ENCODE results near the gene ATG14.
"Not testable (repeated sequence)": the region's sequence is repeated elsewhere in the genome, so short reads cannot be mapped to it uniquely, and the experiment has no call there.

The ATG14 gene

GRCh38 chr14:55386037-55386808 is 25.4 kb downstream of the ATG14 start:
- WGBS = 95% methylated on average over 5 of the region's 6 CpGs
- Histone ChIP-seq H2AFZ (ENCODE audit: low read depth, low read length) (no peak overlapping the region), H2BK12ac (ENCODE audit: low read length in 2 of 2) (peak overlapping the region in 1 of 2 experiments; percentile 24)

GRCh38 chr14:55384536-55384935 is 27.1 kb downstream of the ATG14 start:
- Histone ChIP-seq H3K23ac (ENCODE audit: low read length in 2 of 2) (no peak overlapping the region), H2BK12ac (ENCODE audit: low read length in 2 of 2) (no peak overlapping the region), H3K36me3 (ENCODE audit: control insufficient read depth in 1 of 2, insufficient read depth in 2 of 2, low read depth in 1 of 2, low read length in 2 of 2) (peaks cover 15 to 89% of the 10 kb centered on the region in 2 experiments), H3K14ac (ENCODE audit: low read length in 2 of 2) (no peak overlapping the region), H2BK15ac (ENCODE audit: low read depth, poor library complexity, severe bottlenecking) (no peak overlapping the region), H4K8ac (ENCODE audit: low read length) (no peak overlapping the region), H3K79me1 (replicated peaks; ENCODE audit: low read length, poor library complexity, severe bottlenecking) (peaks cover 12% of the 10 kb centered on the region), H2AK5ac (ENCODE audit: low read length, severe bottlenecking) (no peak overlapping the region), H3K27ac (ENCODE audit: low read length, poor library complexity, severe bottlenecking) (no peak overlapping the region), H3K9ac (ENCODE audit: low read length) (no peak overlapping the region), H3K9me3 (ENCODE audit: control insufficient read depth, low read length) (no peaks in the 10 kb centered on the region), H3K18ac (ENCODE audit: low read depth in 1 of 2, low read length in 2 of 2) (no peak overlapping the region), H3K4ac (ENCODE audit: low read depth in 1 of 2, low read length in 2 of 2) (no peak overlapping the region), H2AFZ (ENCODE audit: low read depth, low read length) (no peak overlapping the region), H2BK5ac (ENCODE audit: low read depth, low read length, poor library complexity, severe bottlenecking) (no peak overlapping the region), H3K4me2 (ENCODE audit: low read length, poor library complexity, severe bottlenecking) (no peak overlapping the region), H3K4me1 (ENCODE audit: control insufficient read depth, insufficient read depth, low read depth, low read length) (peaks cover 8% of the 10 kb centered on the region), H3K4me3 (ENCODE audit: insufficient read depth in 1 of 2, low read depth in 1 of 2, low read length in 2 of 2) (no peak overlapping the region), H3K27me3 (ENCODE audit: control insufficient read depth in 1 of 2, insufficient read depth in 1 of 2, low read length in 2 of 2) (no peaks in the 10 kb centered on the region), H4K91ac (ENCODE audit: low read length) (no peak overlapping the region), H2BK120ac (ENCODE audit: low read depth, low read length) (no peak overlapping the region)
- WGBS = 95% methylated on average over 3 of the region's 3 CpGs
- DNase-seq = no peak

More at GRCh38 chr14:55386037-55386808, 25.4 kb downstream of the ATG14 start:
- no peak overlapping the region for H3K4ac ChIP-seq (ENCODE audit: low read depth in 1 of 2, low read length in 2 of 2)
- no peak overlapping the region for H2BK120ac ChIP-seq (ENCODE audit: low read depth, low read length)
- H3K4me1 ChIP-seq (ENCODE audit: control insufficient read depth, insufficient read depth, low read depth, low read length) = peaks cover 6% of the 10 kb centered on the region
- no peak overlapping the region for H3K18ac ChIP-seq (ENCODE audit: low read depth in 1 of 2, low read length in 2 of 2)
- H3K4me3 ChIP-seq (ENCODE audit: insufficient read depth in 1 of 2, low read depth in 1 of 2, low read length in 2 of 2) = no peak overlapping the region
- H3K9me3 ChIP-seq (ENCODE audit: control insufficient read depth, low read length) = no peaks in the 10 kb centered on the region
- H4K8ac ChIP-seq (ENCODE audit: low read length) = no peak overlapping the region
- H3K9ac ChIP-seq (ENCODE audit: low read length) = no peak overlapping the region
- H3K27ac ChIP-seq (ENCODE audit: low read length, poor library complexity, severe bottlenecking) = no peak overlapping the region
- H2BK15ac ChIP-seq (ENCODE audit: low read depth, poor library complexity, severe bottlenecking) = no peak overlapping the region
- no peak overlapping the region for H2BK5ac ChIP-seq (ENCODE audit: low read depth, low read length, poor library complexity, severe bottlenecking)
- DNase-seq = no peak
- H3K79me1 ChIP-seq (replicated peaks; ENCODE audit: low read length, poor library complexity, severe bottlenecking) = peaks cover 10% of the 10 kb centered on the region
- H4K91ac ChIP-seq (ENCODE audit: low read length) = no peak overlapping the region
- H3K4me2 ChIP-seq (ENCODE audit: low read length, poor library complexity, severe bottlenecking) = no peak overlapping the region
- H3K23ac ChIP-seq (ENCODE audit: low read length in 2 of 2) = no peak overlapping the region
- H3K27me3 ChIP-seq (ENCODE audit: control insufficient read depth in 1 of 2, insufficient read depth in 1 of 2, low read length in 2 of 2) = no peaks in the 10 kb centered on the region
- no peak overlapping the region for H3K14ac ChIP-seq (ENCODE audit: low read length in 2 of 2)
- peaks cover 6 to 80% of the 10 kb centered on the region in 2 experiments for H3K36me3 ChIP-seq (ENCODE audit: control insufficient read depth in 1 of 2, insufficient read depth in 2 of 2, low read depth in 1 of 2, low read length in 2 of 2)
- H2AK5ac ChIP-seq (ENCODE audit: low read length, severe bottlenecking) = no peak overlapping the region

- no peak overlapping the region for H2BK120ac ChIP-seq (ENCODE audit: low read depth, low read length)
- H3K27ac ChIP-seq (ENCODE audit: low read length, poor library complexity, severe bottlenecking) = no peak overlapping the region
- no peak overlapping the region for H3K4ac ChIP-seq (ENCODE audit: low read depth in 1 of 2, low read length in 2 of 2)
- no peak overlapping the region for H3K14ac ChIP-seq (ENCODE audit: low read length in 2 of 2)
- no peak overlapping the region for H2AK5ac ChIP-seq (ENCODE audit: low read length, severe bottlenecking)
- H2BK12ac ChIP-seq (ENCODE audit: low read length in 2 of 2) = no peak overlapping the region
- no peak overlapping the region for H2BK5ac ChIP-seq (ENCODE audit: low read depth, low read length, poor library complexity, severe bottlenecking)
- no peak for DNase-seq
- no peak overlapping the region for H2BK15ac ChIP-seq (ENCODE audit: low read depth, poor library complexity, severe bottlenecking)
- H3K36me3 ChIP-seq (ENCODE audit: control insufficient read depth in 1 of 2, insufficient read depth in 2 of 2, low read depth in 1 of 2, low read length in 2 of 2) = peaks cover 18 to 89% of the 10 kb centered on the region in 2 experiments
- 99% methylated on average over 5 of the region's 5 CpGs for WGBS
- no peaks in the 10 kb centered on the region for H3K27me3 ChIP-seq (ENCODE audit: control insufficient read depth in 1 of 2, insufficient read depth in 1 of 2, low read length in 2 of 2)
- no peak overlapping the region for H3K18ac ChIP-seq (ENCODE audit: low read depth in 1 of 2, low read length in 2 of 2)
- H3K4me3 ChIP-seq (ENCODE audit: insufficient read depth in 1 of 2, low read depth in 1 of 2, low read length in 2 of 2) = no peak overlapping the region
- H3K9ac ChIP-seq (ENCODE audit: low read length) = no peak overlapping the region
- H3K79me1 ChIP-seq (replicated peaks; ENCODE audit: low read length, poor library complexity, severe bottlenecking) = peaks cover 9% of the 10 kb centered on the region
- no peak overlapping the region for H4K91ac ChIP-seq (ENCODE audit: low read length)
- H2AFZ ChIP-seq (ENCODE audit: low read depth, low read length) = no peak overlapping the region
- H3K4me2 ChIP-seq (ENCODE audit: low read length, poor library complexity, severe bottlenecking) = no peak overlapping the region
- H3K4me1 ChIP-seq (ENCODE audit: control insufficient read depth, insufficient read depth, low read depth, low read length) = peaks cover 8% of the 10 kb centered on the region
- H4K8ac ChIP-seq (ENCODE audit: low read length) = no peak overlapping the region
- H3K23ac ChIP-seq (ENCODE audit: low read length in 2 of 2) = no peak overlapping the region
- H3K9me3 ChIP-seq (ENCODE audit: control insufficient read depth, low read length) = no peaks in the 10 kb centered on the region
These were observed 28.0 kb downstream of the ATG14 start for GRCh38 chr14:55383541-55384140.

- not testable (repeated sequence) for H2BK12ac ChIP-seq (ENCODE audit: low read length in 2 of 2); H3K23ac ChIP-seq (ENCODE audit: low read length in 2 of 2); H3K4me1 ChIP-seq (ENCODE audit: control insufficient read depth, insufficient read depth, low read depth, low read length); H2BK5ac ChIP-seq (ENCODE audit: low read depth, low read length, poor library complexity, severe bottlenecking); H3K79me1 ChIP-seq (replicated peaks; ENCODE audit: low read length, poor library complexity, severe bottlenecking); H2AK5ac ChIP-seq (ENCODE audit: low read length, severe bottlenecking); H3K9ac ChIP-seq (ENCODE audit: low read length); H2BK15ac ChIP-seq (ENCODE audit: low read depth, poor library complexity, severe bottlenecking); H3K27ac ChIP-seq (ENCODE audit: low read length, poor library complexity, severe bottlenecking); H3K9me3 ChIP-seq (ENCODE audit: control insufficient read depth, low read length); H2AFZ ChIP-seq (ENCODE audit: low read depth, low read length); H2BK120ac ChIP-seq (ENCODE audit: low read depth, low read length); H3K27me3 ChIP-seq (ENCODE audit: control insufficient read depth in 1 of 2, insufficient read depth in 1 of 2, low read length in 2 of 2); H3K18ac ChIP-seq (ENCODE audit: low read depth in 1 of 2, low read length in 2 of 2); H3K14ac ChIP-seq (ENCODE audit: low read length in 2 of 2); H3K4ac ChIP-seq (ENCODE audit: low read depth in 1 of 2, low read length in 2 of 2); H4K91ac ChIP-seq (ENCODE audit: low read length); H3K4me2 ChIP-seq (ENCODE audit: low read length, poor library complexity, severe bottlenecking); H3K4me3 ChIP-seq (ENCODE audit: insufficient read depth in 1 of 2, low read depth in 1 of 2, low read length in 2 of 2)
- Histone ChIP-seq H3K36me3 (ENCODE audit: control insufficient read depth in 1 of 2, insufficient read depth in 2 of 2, low read depth in 1 of 2, low read length in 2 of 2) (peaks cover 18 to 89% of the 10 kb centered on the region in 2 experiments), H4K8ac (ENCODE audit: low read length) (peak overlapping the region; percentile 19)
- WGBS = 52% methylated on average over 7 of the region's 10 CpGs
- peak; percentile 54 for DNase-seq
These were observed 28.6 kb downstream of the ATG14 start for GRCh38 chr14:55383056-55383466.
